NB4 (cell line): ENCODE measurements around the gene ACTBL2.

ENCODE experiments used
- CTCF ChIP-seq: IDR thresholded peaks from one replicate; pipeline ENCODE4 v1.5.1; 2012; ENCODE audit warnings: low read depth, low read length
- MAX ChIP-seq: IDR thresholded peaks from 2 replicates; pipeline ENCODE4 v1.6.1; 2011; ENCODE audit warnings: low read depth, low read length
- MYC ChIP-seq: IDR thresholded peaks from 2 replicates; pipeline ENCODE4 v1.6.1; 2011; ENCODE audit warnings: low read depth, low read length
- POLR2A ChIP-seq: IDR thresholded peaks from 2 replicates; pipeline ENCODE4 v1.6.1; 2011; ENCODE audit warnings: mild to moderate bottlenecking; ENCODE audit not compliant: insufficient read length; ENCODE audit errors: extremely low read depth

GRCh38 chr5:57513785-57514184, 31.2 kb upstream of the ACTBL2 start:
- no peak for TF ChIP-seq CTCF
- TF ChIP-seq POLR2A, result no peak
- TF ChIP-seq MAX, result no peak
- TF ChIP-seq MYC, result no peak
